ENCODE measurements around the gene AQP1.
A peak's percentile ranks its signal among the peaks of the same experiment; 100 is the strongest.

AQP1 gene

DNA sequence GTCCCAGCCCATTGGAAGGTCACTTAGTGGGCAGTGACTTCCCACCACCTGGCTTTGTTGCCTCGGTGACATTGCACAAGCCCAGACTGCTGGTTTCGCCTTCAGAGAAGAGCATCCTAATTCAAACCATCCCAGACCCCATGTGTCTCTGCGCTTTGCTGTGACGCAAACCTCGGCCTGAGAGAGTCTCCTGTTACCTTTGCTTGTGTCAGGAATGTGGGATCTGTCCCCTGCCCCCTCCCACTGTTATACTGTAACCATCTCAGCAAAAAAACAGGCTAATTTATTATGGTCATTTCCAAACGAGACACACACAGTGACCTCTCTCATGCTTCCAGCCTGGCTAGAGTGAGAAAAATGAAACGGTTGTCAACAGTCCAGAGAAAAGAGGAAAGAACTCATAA, 25.0 kb upstream of the AQP1 start:
- DNase-seq = no peak

- DNase-seq = no peak
Observed at GRCh38 chr7:30887464-30887872, 24.2 kb upstream of the AQP1 start.

DNA sequence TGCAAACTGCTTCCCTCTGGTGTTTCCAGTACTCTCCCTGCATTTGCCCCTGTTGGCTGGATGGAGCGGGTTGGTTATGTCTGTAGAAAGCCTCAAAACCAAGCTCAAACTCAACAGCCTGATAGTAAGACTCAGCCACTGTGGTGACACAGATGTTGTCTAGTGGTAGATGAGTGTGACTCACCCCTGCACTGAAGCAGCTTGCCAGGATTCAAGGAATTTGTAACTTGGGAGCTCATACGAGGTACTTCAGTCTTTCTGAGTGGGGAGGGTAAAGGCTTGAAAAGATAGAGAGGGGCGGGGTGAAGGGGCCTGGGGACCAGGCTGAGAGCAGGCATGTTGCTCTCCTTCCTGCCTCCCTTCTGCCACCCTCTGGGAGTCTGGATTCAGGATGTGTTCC, 22.9 kb upstream of the AQP1 start:
- DNase-seq = peak in 1 of 14 donors; percentile 24

DNA sequence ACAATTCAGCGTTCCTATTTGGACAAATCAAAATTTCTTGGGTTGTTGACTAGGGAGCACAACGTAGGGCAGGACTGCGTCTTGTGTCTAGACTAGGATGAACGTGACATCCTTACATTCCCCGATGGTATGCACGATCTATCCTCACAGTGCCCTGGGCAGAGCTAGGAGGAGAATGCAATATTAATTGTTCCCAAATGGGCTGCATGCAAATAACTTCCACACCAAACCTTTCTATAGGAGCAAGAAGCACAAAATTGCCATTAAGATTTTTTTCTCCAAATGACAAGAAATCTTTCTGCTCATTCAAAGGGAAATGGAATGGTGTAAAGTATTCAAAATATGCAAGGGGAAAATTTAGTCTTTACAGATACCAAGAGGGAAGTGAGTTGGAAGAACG, 21.4 kb upstream of the AQP1 start:
- DNase-seq = no peak

- DNase-seq = peak in 3 of 14 donors; percentile 23 to 66 (median 51)
Observed at GRCh38 chr7:30893357-30893756, 18.3 kb upstream of the AQP1 start.

DNA sequence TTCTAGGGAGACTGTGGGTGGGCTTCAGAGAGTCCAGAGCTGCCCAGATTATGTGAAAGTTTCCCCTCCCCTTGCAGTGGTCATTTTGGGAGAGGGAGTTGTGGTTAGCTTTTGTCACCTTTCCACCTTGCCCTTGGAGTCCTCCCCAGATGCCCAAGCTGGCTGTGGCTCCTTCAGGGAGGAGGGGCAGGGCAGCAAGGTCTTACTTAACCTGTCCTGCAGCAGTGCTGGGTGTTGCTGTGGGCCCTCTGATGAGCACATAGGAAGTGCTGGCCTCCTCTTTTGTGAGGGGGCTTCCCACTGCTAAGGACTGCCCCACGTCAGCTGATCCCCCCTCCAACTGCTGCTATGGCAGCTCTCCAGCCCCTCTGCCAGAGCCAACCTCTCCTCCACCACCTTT, 17.6 kb upstream of the AQP1 start:
- DNase-seq = peak in 1 of 14 donors; percentile 50

DNA sequence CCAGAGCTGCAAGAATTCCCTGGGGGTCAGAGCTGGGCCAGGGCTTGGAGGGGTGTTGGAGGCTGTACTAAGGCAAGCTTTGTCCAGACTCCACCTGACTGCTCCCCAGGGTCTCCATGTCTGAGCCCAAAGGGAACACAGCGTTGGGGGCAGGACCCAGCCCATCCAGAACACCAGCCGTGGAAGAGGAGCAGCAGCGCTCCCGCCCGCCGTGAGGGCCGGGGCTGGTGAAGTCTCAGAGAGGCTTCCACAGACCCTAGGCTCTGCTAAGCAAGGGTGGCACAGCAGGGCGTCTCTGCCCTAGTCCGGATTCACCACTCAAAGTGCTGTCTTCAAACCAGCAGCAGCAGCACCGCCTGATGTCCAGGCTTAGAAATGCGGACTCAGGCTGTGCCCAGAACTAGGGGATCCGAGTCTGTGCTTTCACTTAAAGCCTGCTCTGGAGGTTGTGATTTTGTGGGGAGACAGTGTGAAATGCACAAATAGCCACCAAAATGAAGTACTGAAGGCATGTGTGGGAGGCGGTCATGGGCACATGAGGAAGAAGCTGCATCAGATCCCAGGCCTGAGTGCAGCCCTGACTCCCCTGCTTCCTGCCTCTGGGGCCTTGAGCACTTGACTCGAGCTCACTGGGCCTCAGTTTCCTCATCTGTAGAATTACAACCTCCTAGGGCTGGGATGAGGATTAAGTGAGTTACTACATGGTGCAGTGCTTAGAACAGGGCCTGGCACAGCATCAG, 16.6 kb upstream of the AQP1 start:
- DNase-seq = no peak

DNA sequence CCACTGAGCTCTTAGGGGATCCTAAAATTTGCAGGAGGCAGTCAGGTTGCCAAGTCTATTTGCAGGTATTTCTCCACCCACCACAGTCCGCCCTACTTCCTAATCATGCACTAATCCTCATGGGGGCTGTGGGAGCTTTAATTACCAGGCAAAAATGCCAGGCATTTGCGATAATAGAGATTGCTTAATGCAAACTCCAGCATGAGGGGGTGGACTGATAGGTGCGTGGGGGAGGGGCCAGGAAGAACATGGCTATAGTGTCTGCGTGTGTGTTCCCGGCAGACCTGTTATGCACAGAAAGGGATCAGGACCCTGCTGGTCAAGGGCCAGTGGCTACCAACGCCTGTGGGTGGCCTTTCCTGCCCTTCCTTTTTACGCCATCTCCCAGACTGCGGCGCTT, 15.6 kb upstream of the AQP1 start:
- no peak for DNase-seq

- DNase-seq = no peak
Observed at GRCh38 chr7:30896783-30897637, 14.6 kb upstream of the AQP1 start.

DNA sequence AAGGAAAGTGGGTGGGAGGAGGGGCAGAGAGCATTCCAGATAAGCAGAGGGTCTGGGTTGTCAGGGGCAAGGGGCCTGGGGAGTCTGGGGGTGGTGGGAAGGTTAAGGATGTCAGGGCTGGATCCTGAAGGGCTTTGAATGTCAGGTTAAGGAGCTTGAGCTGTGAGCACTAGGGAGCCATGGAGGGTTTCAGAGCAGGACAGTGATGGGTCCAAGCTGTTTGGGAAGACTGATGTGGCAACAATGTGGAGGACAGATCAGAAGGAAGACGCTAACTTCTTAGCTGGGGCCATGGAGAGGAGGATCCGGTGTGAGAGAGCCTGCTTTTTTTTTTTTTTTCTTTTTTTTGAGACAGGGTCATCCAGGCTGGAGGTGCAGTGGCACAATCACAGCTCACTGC, 13.9 kb upstream of the AQP1 start:
- DNase-seq = no peak

GRCh38 chr7:30898411-30898810, 13.2 kb upstream of the AQP1 start:
- peak in 2 of 14 donors; percentile 16 to 45 for DNase-seq

- no peak for DNase-seq
Observed at GRCh38 chr7:30899066-30899465, 12.6 kb upstream of the AQP1 start.

GRCh38 chr7:30899630-30900029, 12.0 kb upstream of the AQP1 start:
- DNase-seq = peak in 1 of 14 donors; percentile 46

DNA sequence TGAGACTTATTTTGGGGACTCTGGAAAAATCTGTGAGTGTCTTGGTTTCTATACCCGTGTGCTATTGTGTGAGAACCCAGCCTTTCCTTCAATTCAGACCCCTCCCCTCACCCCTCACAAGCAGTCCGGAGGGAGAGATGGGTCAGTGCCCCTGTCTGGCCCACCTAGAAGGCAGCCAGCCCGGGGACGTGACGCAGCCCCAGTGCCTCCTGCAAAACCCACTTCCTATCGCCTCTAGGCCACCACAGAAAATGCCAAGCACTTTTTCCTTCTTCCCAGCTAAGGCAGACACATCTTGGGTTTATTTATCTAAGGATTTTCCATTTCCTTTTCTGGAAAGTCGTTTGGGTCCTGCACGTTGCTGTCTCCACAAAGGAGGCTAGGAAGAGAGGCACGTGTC, 11.6 kb upstream of the AQP1 start:
- DNase-seq = no peak

DNA sequence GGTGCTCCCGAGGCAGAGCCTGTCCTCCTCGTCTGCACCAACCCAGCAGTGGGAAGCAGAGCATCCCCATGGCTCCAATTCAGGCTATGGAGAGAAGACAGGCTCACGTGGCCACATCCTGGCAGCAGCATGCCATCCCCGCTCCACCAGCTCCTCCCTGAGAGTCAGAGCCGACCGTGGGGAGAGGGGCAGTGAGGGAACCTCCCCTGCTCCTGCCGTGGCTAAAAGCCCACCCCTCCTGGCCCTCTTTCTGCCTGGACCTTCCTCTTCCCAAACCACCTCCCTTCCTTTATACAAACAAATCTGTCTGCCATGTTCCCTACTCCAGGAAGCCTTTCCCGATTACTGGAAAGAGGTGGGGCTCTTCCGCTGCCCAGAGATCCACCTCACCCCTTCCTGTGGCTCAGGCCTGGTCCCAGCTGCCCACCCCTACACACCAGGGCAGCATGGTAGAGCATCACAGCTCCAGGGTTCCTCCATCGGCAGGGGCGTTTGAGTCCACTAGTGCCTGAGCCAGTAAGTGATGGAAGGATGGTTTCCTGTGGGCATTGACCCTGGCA, 10.8 kb upstream of the AQP1 start:
- DNase-seq = no peak

- no peak for DNase-seq
Observed at GRCh38 chr7:30901856-30902255, 9.8 kb upstream of the AQP1 start.

DNA sequence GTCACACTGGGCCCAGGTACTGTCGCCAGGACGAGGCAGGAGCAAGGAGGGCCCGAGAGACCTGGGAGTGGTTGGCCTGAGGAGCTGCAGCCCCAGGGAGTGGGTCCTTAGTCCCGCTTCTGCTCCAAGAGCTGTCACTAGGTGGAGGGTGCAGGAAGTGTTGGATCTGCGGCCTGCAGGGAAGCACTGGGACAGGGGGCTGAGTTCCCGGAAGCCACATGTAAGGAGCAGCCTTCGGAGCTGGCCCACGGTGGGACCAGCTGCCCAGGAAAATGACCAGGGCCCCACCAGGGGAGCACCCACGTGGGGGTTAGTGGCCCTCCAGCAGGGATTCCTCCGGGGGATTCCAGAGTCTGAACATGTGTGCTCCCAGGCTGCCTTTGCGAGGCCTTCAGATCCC, 9.2 kb upstream of the AQP1 start:
- no peak for DNase-seq

DNA sequence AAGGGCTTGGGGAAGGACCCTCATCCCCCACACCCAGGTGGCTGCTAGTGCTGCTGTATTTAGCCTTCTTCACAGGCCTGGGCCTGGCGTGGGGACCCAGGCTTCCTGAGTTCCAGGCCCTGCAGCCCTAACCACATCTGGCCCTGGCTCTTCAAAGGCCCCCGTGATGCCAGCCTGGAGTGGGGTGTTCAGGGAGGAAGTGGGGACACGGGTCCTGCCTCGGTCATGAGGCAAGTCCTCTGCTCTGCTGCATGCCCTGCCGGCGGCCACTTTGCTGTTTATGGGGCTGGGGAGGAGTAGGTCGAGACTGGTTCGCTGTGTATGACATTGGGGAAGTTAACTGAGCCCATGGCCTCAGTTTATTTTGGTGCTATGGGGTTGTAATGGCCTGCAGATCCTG, 8.5 kb upstream of the AQP1 start:
- no peak for DNase-seq

DNA sequence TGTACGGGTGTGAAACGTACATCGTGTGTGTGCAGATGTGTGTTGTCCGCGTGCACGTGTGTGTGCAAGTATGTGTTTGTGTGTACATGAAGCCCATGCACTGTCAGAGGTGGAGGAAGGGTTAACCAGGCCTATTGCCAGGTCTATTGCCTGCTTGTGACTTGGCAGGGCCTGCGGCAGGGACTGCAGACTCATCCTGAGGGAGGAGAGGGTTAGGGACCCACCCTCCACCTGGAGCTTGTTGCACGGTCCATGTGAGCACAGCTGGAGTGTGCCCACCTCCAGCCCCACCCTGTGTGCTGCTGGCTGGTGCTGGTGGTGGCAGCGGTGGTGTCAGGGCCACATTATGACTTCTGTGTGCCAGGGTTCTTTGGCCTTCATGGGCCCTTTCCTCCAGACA, 7.1 kb upstream of the AQP1 start:
- DNase-seq = no peak

- no peak for DNase-seq
Observed at GRCh38 chr7:30905078-30906012, 6.3 kb upstream of the AQP1 start.

DNA sequence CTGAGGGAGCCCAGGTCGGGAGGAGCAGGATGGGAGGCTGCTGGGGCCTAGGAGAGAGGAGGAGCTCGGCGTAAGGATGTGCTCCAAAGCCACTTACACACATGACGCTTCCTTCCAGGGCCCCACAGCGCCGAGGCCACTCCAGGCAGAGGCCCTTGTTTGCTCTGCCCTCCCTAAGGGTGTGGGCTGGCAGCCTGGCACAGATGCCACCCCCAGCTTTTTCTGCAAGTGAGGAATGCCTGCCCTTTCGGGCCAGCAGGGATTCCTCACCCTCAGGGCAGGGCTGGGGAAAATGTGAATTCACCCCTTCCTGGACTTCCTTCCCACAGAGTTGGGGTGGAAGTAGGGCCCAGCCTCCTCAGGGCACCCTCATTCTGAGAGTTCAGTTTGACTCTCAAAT, 5.6 kb upstream of the AQP1 start:
- no peak for DNase-seq

- DNase-seq = peak in 1 of 14 donors; percentile 15
Observed at GRCh38 chr7:30906515-30907240, 5.0 kb upstream of the AQP1 start.

All from C1 segment of cervical spinal cord (tissue), 14 donors.